GM12891 (cell line): Measurements from ENCODE around the gene UCK2.

Source experiments
- POLR2A ChIP-seq: IDR thresholded peaks from 2 replicates; pipeline ENCODE4 v1.6.1; 2011; ENCODE audit warnings: low read depth, low read length, control low read depth
- POLR2AphosphoS5 ChIP-seq: IDR thresholded peaks from 2 replicates; pipeline ENCODE4 v1.6.1; 2011; ENCODE audit warnings: low read depth, low read length, control low read depth

DNA sequence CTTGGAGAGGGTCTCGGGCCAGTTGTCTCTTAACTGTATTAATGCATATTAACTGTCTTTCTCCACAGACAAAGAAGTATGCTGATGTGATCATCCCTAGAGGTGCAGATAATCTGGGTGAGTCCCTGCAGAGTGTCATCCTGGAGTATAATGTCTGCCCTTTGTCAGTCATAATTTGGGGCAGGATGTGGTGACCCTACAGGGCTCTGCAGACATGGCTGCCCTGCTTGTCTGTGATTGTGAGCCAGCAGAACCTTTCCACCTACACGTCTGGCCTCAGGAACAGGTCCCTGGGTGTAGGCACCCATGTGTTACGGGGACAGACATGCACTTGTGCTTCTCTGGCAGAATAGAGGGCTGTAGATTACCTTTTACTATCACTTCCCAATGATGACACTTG, 78.4 kb downstream of the UCK2 start:
- no peak for TF ChIP-seq POLR2A
- no peak for TF ChIP-seq POLR2AphosphoS5
